ENCODE measurements around the gene RHBDD3.
"Not testable (repeated sequence)": the region's sequence is repeated elsewhere in the genome, so short reads cannot be mapped to it uniquely, and the experiment has no call there.

DNA sequence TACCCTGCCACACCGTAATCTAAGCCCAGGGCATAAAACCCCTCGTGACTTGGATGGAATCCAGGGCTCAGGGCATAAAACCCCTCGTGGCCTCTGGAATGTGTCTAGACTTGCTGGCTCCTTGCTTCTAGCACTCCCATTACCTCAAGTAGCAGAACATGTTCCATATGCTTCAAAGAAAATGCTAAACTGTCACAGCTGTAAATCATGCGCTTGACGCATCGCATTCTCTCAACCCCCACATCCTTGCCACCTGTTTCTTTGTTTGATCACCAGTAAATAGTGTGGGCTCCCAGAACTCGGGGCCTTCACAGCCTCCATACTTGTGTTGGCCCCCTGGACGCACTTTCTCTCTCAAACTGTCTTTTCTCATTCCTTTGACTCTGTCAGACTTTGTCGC lies 27.3 kb downstream of the RHBDD3 start:
- TF ChIP-seq, protein P1, sequence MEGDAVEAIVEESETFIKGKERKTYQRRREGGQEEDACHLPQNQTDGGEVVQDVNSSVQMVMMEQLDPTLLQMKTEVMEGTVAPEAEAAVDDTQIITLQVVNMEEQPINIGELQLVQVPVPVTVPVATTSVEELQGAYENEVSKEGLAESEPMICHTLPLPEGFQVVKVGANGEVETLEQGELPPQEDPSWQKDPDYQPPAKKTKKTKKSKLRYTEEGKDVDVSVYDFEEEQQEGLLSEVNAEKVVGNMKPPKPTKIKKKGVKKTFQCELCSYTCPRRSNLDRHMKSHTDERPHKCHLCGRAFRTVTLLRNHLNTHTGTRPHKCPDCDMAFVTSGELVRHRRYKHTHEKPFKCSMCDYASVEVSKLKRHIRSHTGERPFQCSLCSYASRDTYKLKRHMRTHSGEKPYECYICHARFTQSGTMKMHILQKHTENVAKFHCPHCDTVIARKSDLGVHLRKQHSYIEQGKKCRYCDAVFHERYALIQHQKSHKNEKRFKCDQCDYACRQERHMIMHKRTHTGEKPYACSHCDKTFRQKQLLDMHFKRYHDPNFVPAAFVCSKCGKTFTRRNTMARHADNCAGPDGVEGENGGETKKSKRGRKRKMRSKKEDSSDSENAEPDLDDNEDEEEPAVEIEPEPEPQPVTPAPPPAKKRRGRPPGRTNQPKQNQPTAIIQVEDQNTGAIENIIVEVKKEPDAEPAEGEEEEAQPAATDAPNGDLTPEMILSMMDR (IDR thresholded peaks at IDR 0.05): not testable (repeated sequence)
- not testable (repeated sequence) for TF ChIP-seq EZH2 (IDR thresholded peaks at IDR 0.05; ENCODE audit: borderline replicate concordance, insufficient read depth, low read depth, low read length, poor library complexity, severe bottlenecking)

All from B cell (primary cell).